Suprapubic skin (tissue), 4 donors: ENCODE measurements around the gene IMMP2L.

ENCODE experiments used
- CTCF ChIP-seq, 2 donors: fragments of 200-600 bp in 1 of 2; fragments of 450-650 bp in 1 of 2; sonication (generic) in 1 of 2; IDR thresholded peaks; one replicate each; pipeline ENCODE4 v1.5.1; 2016 to 2019; ENCODE audit warnings: antibody characterized with exemption in 2 of 2, mild to moderate bottlenecking in 1 of 2, moderate library complexity in 1 of 2
- EP300 ChIP-seq: sonication (generic); formaldehyde crosslinking; IDR thresholded peaks from one replicate; pipeline ENCODE4 v1.6.1; 2017; ENCODE audit warnings: antibody characterized with exemption
- POLR2A ChIP-seq, 2 donors: fragments of 450-650 bp; IDR thresholded peaks; one replicate each; pipeline ENCODE4 v1.6.1; 2017; ENCODE audit warnings: antibody characterized with exemption in 2 of 2, mild to moderate bottlenecking in 2 of 2, moderate library complexity in 2 of 2
- POLR2AphosphoS5 ChIP-seq, 3 donors: sonication (generic); formaldehyde crosslinking; IDR thresholded peaks; one replicate each; pipeline ENCODE4 v1.6.1; 2017; ENCODE audit warnings: antibody characterized with exemption in 3 of 3

GRCh38 chr7:111126987-111127386 lies 435.3 kb downstream of the IMMP2L start:
- no peak for TF ChIP-seq CTCF (IDR thresholded peaks at IDR 0.05)
- TF ChIP-seq POLR2A (IDR thresholded peaks at IDR 0.05), result no peak
- no peak for TF ChIP-seq EP300
- TF ChIP-seq POLR2AphosphoS5 (IDR thresholded peaks at IDR 0.05), result no peak
